Caco-2 (cell line): ENCODE measurements around the gene MED13L. TPM values are rescaled to one million over a fixed set of nuclear protein-coding genes. Genes with fewer than 3 reads are reported as not detected.

Experiments
- BruUV-seq: library from RNA; stranded (reverse); fragments of 400-500 nt; replicated peaks from 2 replicates; lab custom pipeline; 2021; lab: Mats Ljungman, UMichigan
- CTCF ChIA-PET: fragments of 300-600 bp; sonication (Branson Sonifier 250); formaldehyde crosslinking; loops from one replicate; lab custom pipeline; 2022; ENCODE audit warnings: antibody characterized with exemption; lab: Charles Lee
- POLR2A ChIA-PET: fragments of 300-600 bp; sonication (Branson Sonifier 250); formaldehyde crosslinking; loops from one replicate; lab custom pipeline; 2022; ENCODE audit warnings: antibody characterized with exemption; lab: Charles Lee
- DNase-seq, 2 experiments: peaks; one replicate each; pipeline versions ENCODE4 v3.0.0 to v3.0.0-alpha.2; 2020 to 2022
- H3K27me3 ChIP-seq: replicated peaks from 2 replicates; pipeline ENCODE4 v1.6.0; 2011; ENCODE audit warnings: low read length; ENCODE audit not compliant: control insufficient read depth, insufficient read depth
- H3K36me3 ChIP-seq: 2 replicates; pipeline ENCODE4 v1.5.1; 2011; ENCODE audit warnings: low read length; ENCODE audit not compliant: control insufficient read depth, insufficient read depth
- H3K4me1 ChIP-seq: fragments of 250-450 bp; sonication (Bioruptor Pico); 2 replicates; pipeline ENCODE4 v1.5.1; 2020; ENCODE audit warnings: mild to moderate bottlenecking
- H3K4me3 ChIP-seq: 2 replicates; pipeline ENCODE4 v1.5.1; 2011; ENCODE audit warnings: low read depth, mild to moderate bottlenecking, control low read depth, low read length
- H3K9me3 ChIP-seq: fragments of 250-450 bp; sonication (Bioruptor Pico); 2 replicates; pipeline ENCODE4 v1.5.1; 2020; ENCODE audit warnings: mild to moderate bottlenecking, moderate library complexity
- H3K27ac Mint-ChIP-seq: one replicate; pipeline ENCODE4 v1.8.0; 2022; ENCODE audit warnings: mixed read lengths; ENCODE audit not compliant: unreplicated experiment
- H3K27me3 Mint-ChIP-seq: one replicate; pipeline ENCODE4 v1.8.0; 2022; ENCODE audit warnings: mixed read lengths; ENCODE audit not compliant: insufficient read depth, unreplicated experiment
- H3K36me3 Mint-ChIP-seq: one replicate; pipeline ENCODE4 v1.8.0; 2022; ENCODE audit warnings: mild to moderate bottlenecking, mixed read lengths; ENCODE audit not compliant: insufficient read depth, unreplicated experiment
- H3K4me1 Mint-ChIP-seq: one replicate; pipeline ENCODE4 v1.8.0; 2022; ENCODE audit warnings: low read depth, mixed read lengths; ENCODE audit not compliant: unreplicated experiment
- H3K4me3 Mint-ChIP-seq: one replicate; pipeline ENCODE4 v1.8.0; 2022; ENCODE audit warnings: mild to moderate bottlenecking, moderate library complexity, mixed read lengths; ENCODE audit not compliant: unreplicated experiment
- H3K9me3 Mint-ChIP-seq: one replicate; pipeline ENCODE4 v1.8.0; 2022; ENCODE audit warnings: mixed read lengths; ENCODE audit not compliant: unreplicated experiment
- intact Hi-C: fragments of 100-400 bp; cut with micrococcal nuclease; formaldehyde crosslinking; loops from one replicate; pipeline ENCODE4 v1.10.0; 2022; ENCODE audit not compliant: unreplicated experiment
- total RNA-seq: library from RNA; stranded (reverse); gene quantifications from 2 replicates; pipeline ENCODE4 v1.2.3, GENCODE V29; 2022
- TF ChIP-seq, protein P1 (sequence below), 2 experiments: fragments of 200-600 bp in 1 of 2; IDR thresholded peaks; 1 replicate in 1 of 2; 2 replicates in 1 of 2; pipeline versions ENCODE4 v1.5.1 to v1.8.0; 2011 to 2022; ENCODE audit warnings: antibody characterized with exemption in 1 of 2, control low read depth in 1 of 2, inconsistent platforms in 1 of 2, low read depth in 1 of 2, low read length in 1 of 2, mild to moderate bottlenecking in 1 of 2, moderate library complexity in 1 of 2; ENCODE audit not compliant: insufficient read depth in 1 of 2, severe bottlenecking in 1 of 2, unreplicated experiment in 1 of 2

MED13L gene
- total RNA-seq, 1 experiment from 2014 or later, result 160 TPM

DNA sequence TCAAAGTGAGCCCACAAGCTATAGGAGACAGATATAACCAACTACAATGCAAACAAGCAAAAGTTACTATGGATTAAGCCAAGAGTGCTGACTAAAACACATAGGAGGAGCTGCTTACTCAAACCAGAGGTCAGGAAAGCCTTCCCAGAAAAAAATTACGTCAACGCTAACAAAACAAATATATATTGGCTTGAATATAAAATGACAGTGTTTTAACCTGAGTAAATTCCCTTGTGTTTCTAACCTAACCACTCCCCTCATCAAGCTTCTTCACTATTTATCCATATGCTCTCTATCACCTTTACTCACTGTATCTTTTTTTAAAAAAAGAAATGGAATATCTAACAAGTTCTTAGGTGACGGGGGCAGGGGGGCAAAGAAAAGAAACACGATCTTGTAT lies 115.9 kb downstream of the MED13L start:
- no peak overlapping the region for H3K27ac Mint-ChIP-seq
- no peaks in the 10 kb centered on the region for H3K27me3 Mint-ChIP-seq
- no TSS peak for BruUV-seq
- Histone ChIP-seq H3K9me3 (no peaks in the 10 kb centered on the region), H3K4me1 (peaks cover 18% of the 10 kb centered on the region; the same call in 1 of the 2 replicates), H3K36me3 (no peaks in the 10 kb centered on the region), H3K4me3 (no peak overlapping the region), H3K27me3 (no peaks in the 10 kb centered on the region)
- ChIA-PET POLR2A (interaction anchor here (0.7 kb wide), 1 partner anchor 43 kb away, joined by 4 read pairs; no protein-coding TSS in a partner anchor), CTCF (interaction anchor here (0.6 kb wide), 1 partner anchor 291 kb away, joined by 3 read pairs; no protein-coding TSS in a partner anchor)
- no peak for DNase-seq
- intact Hi-C loops, result no loop called here
- H3K9me3 Mint-ChIP-seq, result no peaks in the 10 kb centered on the region
- H3K4me1 Mint-ChIP-seq, result peaks cover 38% of the 10 kb centered on the region
- no peak overlapping the region for H3K4me3 Mint-ChIP-seq
- peaks cover 11% of the 10 kb centered on the region for H3K36me3 Mint-ChIP-seq
- TF ChIP-seq, protein P1, sequence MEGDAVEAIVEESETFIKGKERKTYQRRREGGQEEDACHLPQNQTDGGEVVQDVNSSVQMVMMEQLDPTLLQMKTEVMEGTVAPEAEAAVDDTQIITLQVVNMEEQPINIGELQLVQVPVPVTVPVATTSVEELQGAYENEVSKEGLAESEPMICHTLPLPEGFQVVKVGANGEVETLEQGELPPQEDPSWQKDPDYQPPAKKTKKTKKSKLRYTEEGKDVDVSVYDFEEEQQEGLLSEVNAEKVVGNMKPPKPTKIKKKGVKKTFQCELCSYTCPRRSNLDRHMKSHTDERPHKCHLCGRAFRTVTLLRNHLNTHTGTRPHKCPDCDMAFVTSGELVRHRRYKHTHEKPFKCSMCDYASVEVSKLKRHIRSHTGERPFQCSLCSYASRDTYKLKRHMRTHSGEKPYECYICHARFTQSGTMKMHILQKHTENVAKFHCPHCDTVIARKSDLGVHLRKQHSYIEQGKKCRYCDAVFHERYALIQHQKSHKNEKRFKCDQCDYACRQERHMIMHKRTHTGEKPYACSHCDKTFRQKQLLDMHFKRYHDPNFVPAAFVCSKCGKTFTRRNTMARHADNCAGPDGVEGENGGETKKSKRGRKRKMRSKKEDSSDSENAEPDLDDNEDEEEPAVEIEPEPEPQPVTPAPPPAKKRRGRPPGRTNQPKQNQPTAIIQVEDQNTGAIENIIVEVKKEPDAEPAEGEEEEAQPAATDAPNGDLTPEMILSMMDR (IDR thresholded peaks at IDR 0.05; ENCODE audit: insufficient read depth in 1 of 2, low read depth in 1 of 2, low read length in 1 of 2, severe bottlenecking in 1 of 2, unreplicated experiment in 1 of 2), result no peak

- Histone ChIP-seq H3K27me3 (no peaks in the 10 kb centered on the region), H3K36me3 (no peaks in the 10 kb centered on the region), H3K9me3 (no peaks in the 10 kb centered on the region), H3K4me1 (peaks cover 16% of the 10 kb centered on the region; the same call in 1 of the 2 replicates), H3K4me3 (no peak overlapping the region)
- peaks cover 36% of the 10 kb centered on the region for H3K4me1 Mint-ChIP-seq
- BruUV-seq, result no TSS peak
- DNase-seq, result no peak
- intact Hi-C loops, result no loop called here
- ChIA-PET POLR2A (interaction anchor here (0.7 kb wide), 1 partner anchor 43 kb away, joined by 4 read pairs; no protein-coding TSS in a partner anchor), CTCF (interaction anchor here (0.6 kb wide), 1 partner anchor 291 kb away, joined by 3 read pairs; no protein-coding TSS in a partner anchor)
- H3K36me3 Mint-ChIP-seq, result peaks cover 7% of the 10 kb centered on the region
- H3K27me3 Mint-ChIP-seq, result no peaks in the 10 kb centered on the region
- H3K27ac Mint-ChIP-seq, result no peak overlapping the region
- no peak overlapping the region for H3K4me3 Mint-ChIP-seq
- no peaks in the 10 kb centered on the region for H3K9me3 Mint-ChIP-seq
- TF ChIP-seq, protein P1 (IDR thresholded peaks at IDR 0.05; ENCODE audit: insufficient read depth in 1 of 2, low read depth in 1 of 2, low read length in 1 of 2, severe bottlenecking in 1 of 2, unreplicated experiment in 1 of 2), result no peak
Measured at GRCh38 chr12:116160883-116161458, 116.5 kb downstream of the MED13L start.

DNA sequence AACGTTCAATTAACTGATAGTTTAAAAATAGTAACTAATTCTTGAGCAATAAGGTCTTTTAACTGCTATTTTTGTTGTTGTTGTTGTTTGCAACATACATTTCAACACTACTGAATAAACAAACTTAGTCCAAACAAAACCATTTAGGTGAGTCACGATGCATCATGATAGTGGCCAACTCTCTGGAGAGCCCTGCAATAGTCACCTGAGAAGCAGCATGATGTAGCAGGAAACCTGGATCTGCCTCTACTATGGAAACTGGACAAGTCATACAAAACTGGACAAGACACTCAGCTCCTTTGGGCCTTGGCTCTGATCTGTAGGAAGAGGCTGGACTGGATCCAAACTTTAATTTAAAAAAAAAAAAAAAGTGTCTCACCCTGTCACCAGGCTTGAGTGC lies 117.3 kb downstream of the MED13L start:
- Histone ChIP-seq H3K27me3 (no peaks in the 10 kb centered on the region), H3K4me1 (peaks cover 10% of the 10 kb centered on the region; the same call in 1 of the 2 replicates), H3K9me3 (no peaks in the 10 kb centered on the region), H3K4me3 (no peak overlapping the region), H3K36me3 (no peaks in the 10 kb centered on the region)
- TF ChIP-seq, protein P1 (IDR thresholded peaks at IDR 0.05; ENCODE audit: insufficient read depth in 1 of 2, low read depth in 1 of 2, low read length in 1 of 2, severe bottlenecking in 1 of 2, unreplicated experiment in 1 of 2), result no peak
- intact Hi-C loops, result no loop called here
- H3K27me3 Mint-ChIP-seq, result no peaks in the 10 kb centered on the region
- H3K4me3 Mint-ChIP-seq, result no peak overlapping the region
- POLR2A ChIA-PET, result no interaction called here
- peaks cover 29% of the 10 kb centered on the region for H3K4me1 Mint-ChIP-seq
- H3K27ac Mint-ChIP-seq, result no peak overlapping the region
- DNase-seq, result no peak
- CTCF ChIA-PET, result no interaction called here
- peaks cover under 1% of the 10 kb centered on the region for H3K36me3 Mint-ChIP-seq
- BruUV-seq, result no TSS peak
- H3K9me3 Mint-ChIP-seq, result no peaks in the 10 kb centered on the region
